NOMO-1 (cell line): ENCODE data around the gene PCSK6.
A peak's percentile ranks its signal among the peaks of the same experiment; 100 is the strongest.
"Not testable (repeated sequence)": the region's sequence is repeated elsewhere in the genome, so short reads cannot be mapped to it uniquely, and the experiment has no call there.

Experiments used
- DNase-seq, 2 experiments: peaks; one replicate each; lab custom pipeline; 2025; ENCODE audit not compliant: unreplicated experiment in 2 of 2; lab: John Stamatoyannopoulos, UW

The PCSK6 gene

DNA sequence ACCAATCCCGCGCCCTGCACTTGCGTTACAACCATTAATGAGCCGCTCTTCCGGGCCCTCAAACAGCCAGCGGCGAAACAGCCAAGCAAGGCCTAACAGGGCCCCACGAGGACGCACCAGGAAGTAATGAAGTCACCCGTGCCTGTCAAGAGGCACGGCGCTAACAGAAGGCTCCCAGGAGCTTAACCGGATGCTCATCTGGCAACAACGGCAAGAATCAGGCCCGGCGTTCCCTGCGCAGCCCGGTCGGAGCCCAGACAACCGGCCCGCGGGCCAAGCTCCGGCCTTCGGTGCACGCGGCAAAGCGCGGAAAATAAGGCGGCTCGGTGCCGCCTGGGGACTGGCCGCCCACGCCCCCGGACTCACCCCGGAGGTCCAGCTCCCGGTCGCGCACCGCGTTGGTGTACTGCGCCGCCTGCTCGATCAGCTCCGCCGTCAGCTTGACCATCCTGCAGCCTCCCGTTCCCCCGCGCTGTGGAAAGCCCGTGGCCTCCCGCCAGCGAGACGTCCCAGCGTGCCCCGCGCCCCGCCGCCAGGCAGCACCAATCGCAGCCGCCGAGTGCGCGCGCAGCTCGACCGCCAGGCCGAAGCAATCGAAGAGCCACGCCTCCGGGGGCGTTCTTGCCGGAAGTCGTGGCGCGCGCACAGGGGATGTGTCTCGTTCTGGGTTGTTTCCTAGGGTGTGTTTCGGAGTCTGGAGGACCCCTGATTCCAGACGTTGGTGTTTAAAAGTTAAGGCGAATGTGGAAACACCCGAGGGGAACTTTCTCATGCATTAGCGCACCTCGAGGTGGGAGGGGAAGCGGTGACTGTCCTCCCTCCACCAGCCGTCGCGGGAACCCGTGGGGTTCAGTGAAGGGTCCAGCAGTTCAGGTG is 194.5 kb downstream of the PCSK6 start, which contains the start of gene SNRPA1:
Gene SNRPA1 (minus strand): TSS at position 518 of the 876 bp plus-strand sequence. CDS start 70 bp downstream, at position 448.
- peak; percentile 90 to 95 for DNase-seq

DNA sequence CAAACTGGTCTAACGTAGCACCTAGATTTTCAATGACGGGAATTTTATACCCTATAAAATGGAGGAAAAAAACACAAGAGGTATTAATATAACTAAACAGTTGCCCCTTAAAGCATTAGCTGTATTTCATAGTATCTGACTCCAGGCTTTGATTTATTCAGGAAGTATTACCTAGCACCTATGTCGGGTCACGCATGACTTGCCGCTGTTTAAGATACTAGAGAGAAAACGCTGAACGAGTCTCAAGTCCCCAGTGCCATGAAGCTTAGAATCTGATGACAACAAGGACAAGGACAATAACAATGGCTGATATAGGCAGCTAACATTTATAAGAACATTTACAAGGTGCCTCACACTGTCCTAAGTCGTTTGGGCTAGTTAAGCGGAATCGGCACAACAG is 196.4 kb downstream of the PCSK6 start:
- no peak for DNase-seq

DNA sequence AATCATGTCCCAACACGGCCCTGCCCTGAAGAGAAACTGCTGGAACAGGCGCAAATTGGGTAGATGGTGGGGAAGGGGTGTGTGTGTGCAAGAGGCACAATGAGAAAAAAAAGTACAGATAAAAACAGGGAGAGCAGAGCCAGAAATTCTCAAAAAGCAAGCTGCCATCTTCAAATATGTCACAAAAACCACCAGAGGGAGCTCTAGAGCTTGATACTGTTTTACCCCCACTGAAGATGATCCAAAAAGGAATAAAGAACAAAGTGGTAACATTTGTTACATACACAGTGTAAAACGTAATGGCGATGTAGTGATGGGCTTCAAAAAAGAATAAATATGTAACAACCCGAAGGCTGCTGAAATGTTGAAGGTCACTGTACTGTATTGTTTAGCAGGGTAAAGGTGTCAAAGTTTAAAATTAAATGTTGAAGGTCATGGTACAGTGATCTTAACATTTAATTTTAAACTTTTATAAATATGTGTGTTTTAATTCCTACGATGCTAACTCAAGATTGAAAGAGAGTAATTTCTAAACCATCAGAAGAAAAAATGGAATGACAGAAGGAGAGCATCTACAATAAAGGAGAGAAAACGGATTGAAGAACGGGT is 200.5 kb downstream of the PCSK6 start:
- peak in 1 of 2 experiments; percentile 41 for DNase-seq

DNA sequence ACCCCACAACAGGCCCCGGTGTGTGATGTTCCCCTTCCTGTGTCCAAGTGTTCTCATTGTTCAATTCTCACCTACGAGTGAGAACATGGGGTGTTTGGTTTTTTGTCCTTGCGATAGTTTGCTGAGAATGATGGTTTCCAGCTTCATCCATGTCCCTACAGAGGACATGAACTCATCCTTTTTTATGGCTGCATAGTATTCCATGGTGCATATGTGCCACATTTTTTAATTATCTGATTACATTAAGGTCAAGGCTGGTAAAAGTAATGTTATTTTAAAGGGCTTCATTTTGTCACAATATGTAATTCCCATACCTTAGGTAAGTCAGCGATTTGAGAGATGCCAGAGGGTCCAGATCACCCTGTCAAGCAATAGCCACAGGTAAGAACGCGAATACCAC is 202.2 kb downstream of the PCSK6 start:
- not testable (repeated sequence) for DNase-seq

DNA sequence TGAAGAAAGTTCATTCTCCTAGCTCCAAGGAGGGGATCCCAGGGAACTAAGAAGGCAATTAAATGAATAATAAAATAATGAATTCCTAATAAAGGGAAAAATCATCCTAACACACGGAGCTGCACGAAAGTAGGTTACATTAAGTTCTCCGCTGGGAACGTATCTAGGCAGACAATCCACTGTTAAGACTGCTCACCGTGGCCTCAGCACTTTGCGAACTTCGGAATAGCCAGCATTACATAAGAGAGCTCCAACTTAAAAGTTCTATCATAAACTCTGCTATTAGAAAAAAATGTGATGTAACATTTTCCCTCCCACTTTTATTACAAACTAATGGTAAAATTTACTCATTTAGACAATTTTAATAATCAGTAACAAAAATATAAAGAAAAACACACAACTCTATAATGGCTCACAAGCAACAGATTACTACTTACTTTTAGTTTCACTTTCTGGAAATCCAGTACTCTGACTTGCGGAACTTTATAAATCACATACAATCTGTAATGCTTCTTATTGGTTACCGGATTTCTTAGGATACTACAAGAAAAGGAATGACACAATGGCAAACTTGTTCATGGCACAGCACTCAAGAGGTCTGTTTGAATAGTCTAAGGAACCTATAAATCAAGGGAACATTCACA is 202.9 kb downstream of the PCSK6 start:
- DNase-seq = no peak

DNA sequence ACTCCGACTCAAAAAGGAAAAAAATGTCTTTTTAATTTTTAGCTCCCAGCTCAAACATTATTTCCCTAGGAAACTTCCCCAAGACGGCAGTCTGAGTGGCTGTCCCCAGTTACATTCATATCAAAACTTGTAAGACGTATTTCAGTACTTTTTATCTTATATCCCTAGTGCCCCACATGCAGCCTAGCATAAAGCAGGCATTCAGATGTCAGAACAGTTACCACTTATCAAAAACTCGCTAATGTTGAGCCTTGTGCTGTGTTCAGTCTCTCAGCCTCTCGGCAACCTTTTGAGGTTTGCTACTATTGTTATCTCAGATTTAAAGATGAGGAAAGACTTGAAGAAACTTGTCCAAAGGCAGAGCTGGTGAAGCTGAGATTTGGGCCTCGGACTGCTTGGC is 205.6 kb downstream of the PCSK6 start:
- no peak for DNase-seq

DNA sequence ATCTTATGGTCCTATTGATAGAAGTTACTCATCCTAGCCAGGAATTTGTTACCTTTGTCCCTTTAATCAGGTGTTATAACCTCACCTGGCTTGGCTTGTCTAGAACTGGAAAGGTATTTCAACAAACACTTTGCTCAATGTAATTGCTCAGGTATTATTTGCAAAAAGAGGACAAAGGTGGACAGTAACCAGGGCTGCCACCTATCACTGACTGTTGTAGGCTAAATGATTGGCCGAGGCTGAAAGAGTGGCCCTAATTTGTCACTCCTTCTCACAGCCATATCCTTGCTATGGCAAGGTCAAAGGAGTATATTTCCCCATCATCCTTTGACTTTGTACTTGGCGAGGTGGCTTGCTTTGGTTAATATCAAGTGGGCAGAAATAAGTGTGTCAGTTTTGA is 209.5 kb downstream of the PCSK6 start:
- no peak for DNase-seq

DNA sequence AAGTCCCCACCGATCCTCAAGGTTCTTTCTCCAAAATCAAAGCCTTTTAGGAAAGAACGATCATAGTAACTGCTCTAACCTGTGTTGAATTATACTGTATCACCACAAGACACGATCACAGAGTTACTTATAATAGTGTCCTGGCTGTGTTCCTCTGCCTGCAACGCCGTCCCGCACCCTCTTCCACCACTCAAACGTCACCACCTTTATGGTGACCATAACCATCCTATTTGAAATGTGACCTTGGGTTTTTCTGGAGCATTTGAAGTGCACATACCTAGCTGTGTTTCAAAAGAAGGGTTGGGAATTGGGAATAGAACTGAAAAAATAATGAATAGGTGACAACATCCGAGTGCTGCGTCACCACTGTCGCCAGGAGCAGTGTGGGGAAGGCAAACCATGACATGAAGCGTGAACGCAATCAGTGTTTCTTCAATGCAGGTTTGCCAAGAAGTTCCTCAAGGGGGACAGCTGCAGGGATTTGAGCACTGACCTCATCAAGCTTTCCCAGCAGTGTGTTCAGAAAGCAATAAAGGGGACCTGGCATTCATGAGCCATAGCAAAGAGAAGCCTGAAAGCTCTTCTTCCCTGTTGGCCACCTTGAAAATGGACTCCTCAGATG is 211.5 kb downstream of the PCSK6 start:
- no peak for DNase-seq

DNA sequence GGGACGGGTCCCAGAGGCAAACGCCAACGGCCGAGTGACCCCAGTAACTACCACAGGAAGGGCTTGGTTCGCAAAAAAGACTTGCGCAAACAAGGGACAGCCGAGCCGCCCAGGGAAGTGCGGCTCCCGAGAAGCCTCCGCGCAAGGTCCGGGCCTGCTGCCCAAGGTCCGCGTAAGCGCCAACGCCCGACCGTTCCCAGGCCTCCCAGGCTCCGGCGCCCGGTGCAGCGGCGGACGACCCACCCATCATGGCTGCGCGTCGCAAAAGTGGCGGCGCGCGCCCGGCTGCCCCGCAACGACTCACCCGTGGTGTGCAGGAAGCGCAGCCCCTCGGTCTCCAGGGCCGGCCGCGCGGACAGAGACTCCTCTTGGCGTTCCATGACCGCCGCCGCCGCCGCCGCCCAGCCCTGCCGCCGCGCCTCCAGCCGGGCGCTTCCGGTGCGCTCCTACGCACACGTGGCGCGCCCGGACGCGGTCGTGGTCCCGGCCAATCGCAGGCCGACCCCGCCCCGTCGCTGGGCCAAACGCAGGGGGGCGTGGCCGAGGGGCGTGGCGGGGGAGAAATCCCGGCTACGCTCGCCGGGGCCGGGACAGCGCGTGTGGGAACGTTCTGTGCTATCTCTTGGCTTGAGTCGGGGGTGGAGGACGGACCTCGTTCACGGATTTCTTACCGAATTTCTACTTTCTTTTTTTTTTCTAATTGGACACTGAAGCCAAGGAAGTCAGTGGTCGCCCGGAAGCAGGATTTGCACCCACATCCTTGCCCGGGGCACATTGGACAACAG is 212.3 kb downstream of the PCSK6 start, which contains the start of gene SELENOS:
Gene SELENOS (minus strand): TSS at position 448 of the 785 bp plus-strand sequence. CDS start 68 bp downstream, at position 380.
- peak; percentile 80 to 95 for DNase-seq

DNA sequence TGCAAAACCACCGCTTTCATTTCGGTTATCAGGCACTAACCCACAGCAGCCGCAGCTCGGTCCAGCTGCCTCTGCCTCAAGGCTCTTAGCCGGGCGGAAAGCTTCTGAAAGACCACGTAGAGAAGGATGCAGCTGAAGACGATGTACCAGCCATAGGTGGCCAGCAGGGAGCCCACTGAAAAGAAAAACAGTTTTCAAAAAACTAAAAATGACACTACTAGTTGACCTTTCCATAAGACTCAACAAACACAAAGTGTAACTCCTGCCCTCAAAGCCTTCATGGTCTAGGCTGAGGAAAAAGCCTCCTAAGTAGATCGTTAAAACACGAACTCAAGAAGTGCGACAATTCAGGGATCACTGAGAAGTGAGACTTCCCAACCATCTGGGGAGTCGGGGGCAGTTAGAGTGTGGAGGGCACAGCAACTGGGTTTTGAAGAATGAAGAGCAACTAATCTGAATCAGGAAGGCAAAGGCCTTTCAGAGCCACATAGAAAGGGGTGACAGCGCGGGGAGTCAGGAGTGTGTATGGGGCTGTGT is 212.9 kb downstream of the PCSK6 start:
- peak; percentile 36 to 59 for DNase-seq

DNA sequence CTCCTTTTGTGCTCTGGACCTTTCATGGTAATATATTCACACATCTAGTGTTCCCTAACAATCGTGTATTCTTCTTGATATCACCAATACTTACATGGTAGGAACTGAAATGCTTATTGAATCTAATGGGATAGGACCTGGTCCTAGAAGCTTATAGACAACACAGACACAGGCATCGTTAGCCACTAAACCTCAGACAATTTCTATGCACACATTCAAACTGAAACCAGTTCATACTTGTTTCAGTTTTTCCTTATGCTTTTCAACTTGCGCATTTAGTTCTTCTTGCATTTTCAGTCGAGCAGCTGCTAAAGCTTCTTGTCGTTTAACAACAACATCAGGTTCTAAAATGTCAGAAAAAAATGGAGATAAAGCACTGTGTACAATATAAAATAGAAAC is 214.5 kb downstream of the PCSK6 start:
- DNase-seq = no peak

DNA sequence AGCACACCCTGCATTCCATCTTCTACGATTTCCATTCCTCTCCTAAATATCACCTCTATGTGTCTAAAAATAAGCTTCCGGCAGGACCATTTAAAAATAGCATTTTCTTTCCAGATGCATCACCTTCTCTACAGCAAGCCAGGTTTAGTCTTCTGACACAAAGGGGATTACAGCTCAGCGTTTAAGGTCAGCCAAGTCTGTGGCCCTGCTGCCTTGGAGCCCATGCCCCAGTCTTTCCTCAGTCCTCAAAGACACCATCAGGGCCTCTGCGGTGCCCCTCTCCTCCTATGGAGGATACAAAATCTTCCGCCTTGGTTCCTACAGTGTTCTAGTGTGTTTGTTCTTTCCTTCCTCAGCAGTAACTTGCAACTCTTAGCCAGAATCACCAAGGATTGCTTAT is 216.0 kb downstream of the PCSK6 start:
- DNase-seq = no peak

DNA sequence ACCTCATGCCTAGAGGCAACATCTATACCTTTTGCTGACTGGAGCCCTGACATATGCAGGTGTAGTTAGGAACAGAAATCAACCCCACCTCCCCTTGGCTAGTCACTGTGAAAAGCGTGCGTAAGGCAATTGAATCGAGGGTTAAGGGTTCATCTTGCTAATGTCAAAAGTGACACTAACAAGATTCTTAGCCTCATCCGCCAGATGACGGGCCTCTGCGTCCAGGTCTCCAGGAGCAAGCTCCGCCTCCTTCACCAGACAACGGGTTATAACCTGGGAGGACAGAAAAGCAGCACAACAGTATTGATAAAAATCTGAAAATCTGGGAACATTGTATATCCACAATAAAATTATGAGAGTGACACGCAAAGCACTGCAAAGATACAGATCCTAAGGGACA is 216.9 kb downstream of the PCSK6 start:
- no peak for DNase-seq

DNA sequence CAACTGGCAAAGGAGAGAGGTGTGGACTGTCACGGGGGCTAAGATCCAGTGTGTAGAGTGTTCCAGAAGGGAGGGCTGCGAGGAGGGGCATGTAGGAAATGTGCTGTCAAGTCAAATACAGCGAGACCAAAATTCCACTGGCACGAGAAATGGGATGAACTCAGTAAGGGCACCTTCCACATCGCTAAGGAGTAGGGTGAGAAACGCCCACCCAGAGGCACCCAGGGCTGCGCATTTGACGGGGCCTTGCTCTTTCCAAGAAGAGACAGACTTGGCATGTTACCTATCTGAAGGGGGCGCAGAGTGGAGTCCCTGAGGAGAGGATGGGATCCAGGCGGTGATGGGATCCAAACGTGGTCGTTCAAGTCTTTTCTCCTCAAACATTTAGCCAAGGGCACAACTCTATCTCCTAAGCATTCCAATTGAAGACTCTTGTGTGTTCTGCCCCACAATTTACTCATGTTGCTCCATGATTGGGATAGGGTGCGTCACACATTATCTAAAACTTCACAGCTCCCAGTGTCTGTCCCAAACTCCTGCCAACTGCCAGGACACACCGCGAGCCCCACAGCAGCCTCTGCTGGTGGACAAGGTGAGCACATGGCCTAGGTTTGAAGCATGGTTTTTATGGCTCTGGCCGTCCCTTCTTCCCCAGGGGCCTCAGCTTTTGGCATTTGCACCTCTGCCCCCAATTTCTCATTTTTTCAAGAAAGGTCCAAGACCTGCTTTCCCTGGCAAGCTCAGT is 219.9 kb downstream of the PCSK6 start:
- DNase-seq = no peak

DNA sequence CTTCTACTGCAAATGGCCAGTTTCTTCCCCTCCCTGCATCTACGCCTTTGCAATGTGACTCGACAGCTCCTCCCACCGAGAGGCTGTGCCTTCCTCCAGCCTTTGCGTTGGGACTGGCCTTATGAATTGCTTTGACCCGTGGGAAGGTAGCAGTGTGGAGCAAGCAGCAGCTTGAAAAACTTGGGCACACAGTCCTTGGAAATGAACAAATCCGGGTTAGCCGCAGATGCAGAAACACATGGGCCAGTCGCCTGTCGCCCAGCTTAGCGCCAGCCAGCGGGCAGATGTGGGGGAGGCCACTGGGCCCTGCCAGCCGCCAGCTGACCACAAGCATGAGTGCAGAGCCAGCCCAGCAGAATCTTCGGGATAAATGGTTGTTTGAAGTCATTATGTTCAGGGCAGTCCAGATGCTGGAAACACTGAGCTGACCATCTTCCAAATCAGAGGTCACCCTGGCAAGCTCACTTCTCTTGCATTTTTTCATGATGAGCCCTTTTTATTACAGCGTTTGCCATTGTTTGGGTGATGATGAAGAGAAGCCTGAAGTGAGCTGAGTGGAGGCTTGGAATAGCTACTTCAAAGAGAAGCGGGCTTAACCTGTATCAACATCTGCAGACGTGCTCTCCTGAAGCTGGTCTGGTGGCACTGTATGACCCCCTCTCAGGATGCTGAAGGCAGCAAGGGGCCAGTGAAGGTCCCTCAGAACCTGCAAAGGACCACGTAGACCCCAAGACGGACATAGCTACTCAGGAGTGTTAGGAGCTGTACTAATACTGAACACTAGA is 222.0 kb downstream of the PCSK6 start:
- DNase-seq = no peak

DNA sequence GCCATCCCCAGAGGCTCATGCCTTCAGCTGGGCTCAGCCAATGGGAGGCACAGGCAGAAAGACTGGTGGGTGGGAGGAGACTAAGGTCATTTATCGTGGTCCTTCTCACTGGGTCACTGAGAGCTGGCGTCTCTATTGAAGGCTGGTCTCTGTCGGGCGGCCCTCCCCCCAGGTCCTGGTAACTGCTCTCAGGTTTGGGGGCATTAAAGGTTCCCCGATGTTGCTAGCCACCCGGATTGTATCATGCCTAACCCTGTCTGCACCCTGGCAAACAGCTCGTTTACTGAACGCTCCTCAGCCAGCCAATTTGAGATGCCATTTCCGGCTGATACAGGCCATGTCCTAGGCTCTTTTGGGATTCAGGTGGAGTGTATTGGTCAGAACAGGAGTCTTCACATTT is 222.7 kb downstream of the PCSK6 start:
- no peak for DNase-seq

DNA sequence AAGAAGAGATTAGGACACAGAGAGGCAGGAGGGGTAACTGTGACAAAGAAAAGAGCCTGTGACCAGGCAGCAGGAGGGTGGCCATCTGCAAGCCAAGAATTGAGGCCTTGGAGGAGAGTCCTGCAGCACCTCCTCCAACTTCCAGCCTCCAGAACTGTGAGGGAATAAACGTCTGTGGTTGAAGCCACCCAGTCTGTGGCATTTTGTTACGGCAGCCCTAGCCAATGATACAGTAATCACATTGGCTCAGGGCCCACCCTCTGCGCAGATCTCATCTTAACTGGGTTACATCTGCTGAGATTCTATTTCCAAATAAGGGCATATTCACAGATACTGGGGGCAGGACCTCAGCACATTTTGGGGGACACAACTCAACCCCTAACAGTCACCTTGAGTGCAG is 223.5 kb downstream of the PCSK6 start:
- no peak for DNase-seq

DNA sequence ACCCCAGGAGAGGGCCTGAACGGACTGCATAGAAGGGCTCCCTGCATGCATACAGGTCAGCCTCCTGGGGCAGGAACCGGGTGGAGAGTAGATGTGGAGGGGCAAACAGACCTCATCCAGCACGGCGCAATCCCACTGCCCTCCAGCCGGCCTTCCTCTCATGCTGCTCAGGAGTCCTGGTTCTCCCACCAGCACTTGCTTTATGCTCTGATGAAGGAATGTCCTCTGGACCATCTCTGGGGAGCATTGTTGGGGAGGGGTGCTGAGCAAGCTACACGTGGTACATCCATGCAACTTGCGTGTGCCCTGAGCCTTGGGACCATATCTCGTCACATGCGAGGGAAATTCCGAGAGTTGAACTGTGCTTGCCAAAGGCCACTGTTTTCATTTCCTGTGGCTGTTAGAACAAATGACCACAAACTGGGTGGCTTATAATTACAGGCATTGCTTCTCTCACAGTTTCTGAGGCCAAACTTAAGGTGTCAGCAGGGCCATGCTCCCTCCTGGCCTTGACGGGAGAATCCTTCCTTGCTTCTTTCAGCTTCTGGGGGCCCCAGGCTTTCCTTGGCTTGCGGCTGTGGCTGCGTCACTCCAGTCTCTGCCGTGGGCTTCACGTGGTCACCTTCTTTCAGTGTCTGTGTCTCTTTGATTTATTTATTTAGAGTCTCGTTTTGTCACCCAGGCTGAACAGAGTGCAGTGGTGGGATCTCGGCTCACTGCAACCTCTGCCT is 224.4 kb downstream of the PCSK6 start:
- DNase-seq = no peak
